Ectodermal cell (in vitro differentiated cells): ENCODE results near the gene MGST3.
"Not testable (repeated sequence)": the region's sequence is repeated elsewhere in the genome, so short reads cannot be mapped to it uniquely, and the experiment has no call there.

Experiments used
- H3K27ac ChIP-seq: 2 replicates; pipeline ENCODE4 v1.7.0; 2013; ENCODE audit warnings: mild to moderate bottlenecking, low read depth, low read length; ENCODE audit not compliant: insufficient read depth, poor library complexity, severe bottlenecking
- H3K27me3 ChIP-seq: 2 replicates; pipeline ENCODE4 v1.7.0; 2013; ENCODE audit warnings: mild to moderate bottlenecking, low read length; ENCODE audit not compliant: insufficient read depth, control insufficient read depth, poor library complexity, severe bottlenecking
- H3K36me3 ChIP-seq: one replicate; pipeline ENCODE4 v1.7.0; 2013; ENCODE audit warnings: low read length; ENCODE audit not compliant: control insufficient read depth, insufficient read depth
- H3K4me1 ChIP-seq: one replicate; pipeline ENCODE4 v1.7.0; 2013; ENCODE audit warnings: low read length; ENCODE audit not compliant: control insufficient read depth, insufficient read depth
- H3K4me3 ChIP-seq: 2 replicates; pipeline ENCODE4 v1.7.0; 2013; ENCODE audit warnings: low read depth, low read length, control low read depth; ENCODE audit not compliant: insufficient read depth
- H3K9me3 ChIP-seq: 2 replicates; pipeline ENCODE4 v1.7.0; 2013; ENCODE audit warnings: mild to moderate bottlenecking, low read length, moderate library complexity; ENCODE audit not compliant: control insufficient read depth
- whole genome bisulfite sequencing, 2 experiments: methylation state at CpG; one replicate each; pipeline ENCODE4 v1.1.7; 2013; ENCODE audit warnings: missing lambda C conversion rate in 2 of 2; 5-methylcytosine and 5-hydroxymethylcytosine counted together

MGST3 gene

DNA sequence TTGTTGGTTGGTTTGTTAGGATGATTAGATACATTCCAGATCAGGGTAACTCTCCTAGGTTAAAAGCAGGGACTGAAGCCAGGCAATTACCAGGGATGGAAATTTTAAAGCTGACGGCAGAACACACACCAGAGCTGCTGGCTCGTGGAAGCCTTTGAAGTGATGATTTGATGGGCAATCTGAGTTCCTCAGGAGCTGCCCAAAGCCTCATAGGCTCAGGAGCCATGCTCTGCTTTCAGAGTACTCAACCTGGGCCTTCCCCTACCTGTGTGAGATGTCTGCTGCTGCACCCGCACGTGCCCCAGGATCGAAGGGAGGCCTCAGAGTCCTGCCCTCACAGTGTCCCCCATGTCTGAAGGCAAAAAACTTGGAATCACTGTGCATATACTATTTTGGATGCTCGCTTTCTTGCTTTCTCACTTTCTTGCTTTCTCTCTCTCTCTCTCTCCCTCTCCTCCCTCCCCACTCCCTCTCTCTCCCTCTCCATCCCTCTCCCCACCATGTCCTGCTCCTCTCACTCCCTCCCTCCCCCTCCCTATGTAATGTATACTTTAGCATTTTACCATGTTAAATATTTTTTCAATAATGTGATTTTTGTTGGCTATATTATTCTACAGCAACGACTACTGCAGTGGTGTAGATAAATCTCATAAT, 18.0 kb downstream of the MGST3 start:
- 85 to 86% methylated on average over 6 to 7 of the region's 7 CpGs for WGBS, 2 experiments
- Histone ChIP-seq H3K36me3 (no peaks in the 10 kb centered on the region), H3K4me3 (no peak overlapping the region), H3K27me3 (no peaks in the 10 kb centered on the region), H3K4me1 (no peaks in the 10 kb centered on the region), H3K9me3 (no peaks in the 10 kb centered on the region), H3K27ac (no peak overlapping the region)

DNA sequence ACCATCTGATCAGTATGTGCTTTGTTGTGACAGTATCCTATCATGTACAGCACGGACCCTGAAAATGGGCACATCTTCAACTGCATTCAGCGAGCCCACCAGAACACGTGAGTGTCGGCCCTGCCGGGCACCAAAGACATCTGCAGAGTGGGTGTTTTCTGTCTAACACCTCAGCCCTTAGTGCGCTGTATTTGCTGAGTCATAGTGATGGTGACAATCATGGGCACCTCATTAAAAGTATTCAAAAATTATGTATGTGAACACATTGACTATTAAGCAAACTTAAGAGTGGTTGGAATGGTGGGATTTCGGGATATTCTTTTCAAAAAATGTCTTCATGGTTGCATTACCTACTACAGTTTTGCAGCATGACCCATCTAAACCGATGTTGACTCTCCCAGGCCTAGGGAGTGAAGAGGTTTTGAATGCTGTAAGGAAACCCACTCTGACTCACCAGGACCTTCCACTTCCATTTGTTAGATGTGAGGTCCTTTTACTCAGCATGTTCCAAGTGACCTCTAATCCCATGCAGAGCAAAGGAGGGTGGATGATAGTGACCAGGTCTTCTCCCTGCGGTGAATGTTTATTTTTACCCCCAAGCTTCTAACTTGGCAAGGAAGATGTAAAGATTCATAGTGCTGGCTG, 20.1 kb downstream of the MGST3 start:
- no peaks in the 10 kb centered on the region for H3K9me3 ChIP-seq
- no peaks in the 10 kb centered on the region for H3K27me3 ChIP-seq
- no peak overlapping the region for H3K27ac ChIP-seq
- no peaks in the 10 kb centered on the region for H3K36me3 ChIP-seq
- no peak overlapping the region for H3K4me3 ChIP-seq
- H3K4me1 ChIP-seq = no peaks in the 10 kb centered on the region
- WGBS, 2 experiments = 86 to 87% methylated on average over 9 of the region's 9 CpGs

DNA sequence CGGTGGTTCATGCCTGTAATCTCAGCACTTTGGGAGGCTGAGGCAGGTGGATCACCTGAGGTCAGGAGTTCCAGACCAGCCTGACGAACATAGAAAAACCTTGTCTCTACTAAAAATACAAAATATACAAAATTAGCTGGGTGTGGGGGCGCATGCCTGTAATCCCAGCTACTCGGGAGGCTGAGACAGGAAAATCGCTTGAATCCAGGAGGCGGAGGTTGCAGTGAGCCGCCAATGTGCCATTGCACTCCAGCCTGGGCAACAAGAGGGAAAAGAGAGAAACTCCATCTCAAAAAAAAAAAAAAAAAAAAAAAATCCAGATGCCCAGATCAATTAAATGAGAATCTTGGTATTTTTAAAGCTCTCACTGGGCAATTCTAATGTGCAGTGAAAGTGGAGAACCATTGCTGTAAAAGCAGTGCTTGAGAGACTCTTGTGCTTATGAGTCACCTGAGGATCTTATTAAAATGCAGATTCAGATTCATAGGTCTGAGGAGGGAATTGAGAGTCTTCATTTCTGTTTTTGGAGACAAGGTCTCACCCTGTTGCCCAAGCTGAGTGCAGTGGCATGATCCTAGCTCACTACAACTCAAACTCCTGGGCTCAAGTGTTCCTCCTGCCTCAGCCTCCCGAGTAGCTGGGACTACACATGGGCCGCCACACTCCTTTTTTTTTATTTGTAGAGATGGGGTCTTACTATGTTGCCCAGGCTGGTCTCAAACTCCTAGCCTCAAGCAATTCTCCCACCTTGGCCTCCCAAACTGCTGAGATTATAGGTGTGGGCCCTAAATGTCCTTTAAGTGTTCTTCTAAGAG, 27.9 kb downstream of the MGST3 start:
- 93 to 98% methylated on average over 9 of the region's 9 CpGs for WGBS, 2 experiments
- not testable (repeated sequence) for H3K4me1 ChIP-seq, H3K27me3 ChIP-seq, H3K27ac ChIP-seq, H3K9me3 ChIP-seq, H3K4me3 ChIP-seq
- peaks cover 10% of the 10 kb centered on the region for H3K36me3 ChIP-seq

DNA sequence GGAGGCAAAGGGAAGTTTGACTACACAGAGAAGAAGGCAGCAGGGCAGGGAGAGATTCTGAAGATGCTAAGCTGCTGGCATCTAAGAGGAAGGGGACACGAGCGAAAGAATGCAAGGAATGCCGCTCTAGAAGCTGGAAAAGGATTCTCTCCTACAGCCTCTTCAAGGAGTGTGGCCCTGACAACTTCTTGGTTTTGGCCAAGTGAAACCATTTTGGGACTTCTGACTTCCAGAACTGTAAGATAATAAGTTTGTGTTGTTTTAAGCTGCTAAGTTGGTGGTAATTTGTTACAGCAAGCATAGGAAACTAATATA, 28.5 kb downstream of the MGST3 start:
- Histone ChIP-seq H3K27ac (no peak overlapping the region), H3K4me3 (no peak overlapping the region), H3K36me3 (peaks cover 16% of the 10 kb centered on the region), H3K4me1 (no peaks in the 10 kb centered on the region), H3K9me3 (no peaks in the 10 kb centered on the region), H3K27me3 (no peaks in the 10 kb centered on the region)
- 44 to 45% methylated on average over 3 of the region's 3 CpGs for WGBS, 2 experiments

DNA sequence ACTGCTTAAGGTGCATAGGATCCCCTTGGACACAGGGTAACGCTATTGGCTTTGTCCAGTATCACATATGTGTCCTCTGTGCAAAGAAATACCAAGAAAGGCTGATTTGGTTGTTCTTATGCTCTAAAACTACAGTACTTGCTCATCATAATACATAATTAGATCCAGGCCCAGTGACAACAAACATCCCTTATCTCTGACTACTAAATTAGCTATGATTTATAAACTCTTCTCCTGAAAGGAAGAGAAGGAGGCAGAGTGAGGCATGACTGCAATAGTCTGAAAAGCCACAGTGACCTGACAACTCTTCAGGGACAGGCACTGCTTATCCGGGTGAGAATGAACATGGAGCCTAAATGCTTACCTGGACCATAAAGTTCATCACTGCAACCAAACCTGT, 30.7 kb downstream of the MGST3 start:
- 90% methylated on average over 2 of the region's 2 CpGs for WGBS, 2 experiments
- Histone ChIP-seq H3K9me3 (no peaks in the 10 kb centered on the region), H3K27ac (no peak overlapping the region), H3K36me3 (peaks cover 27% of the 10 kb centered on the region), H3K4me3 (no peak overlapping the region), H3K27me3 (no peaks in the 10 kb centered on the region), H3K4me1 (no peaks in the 10 kb centered on the region)

DNA sequence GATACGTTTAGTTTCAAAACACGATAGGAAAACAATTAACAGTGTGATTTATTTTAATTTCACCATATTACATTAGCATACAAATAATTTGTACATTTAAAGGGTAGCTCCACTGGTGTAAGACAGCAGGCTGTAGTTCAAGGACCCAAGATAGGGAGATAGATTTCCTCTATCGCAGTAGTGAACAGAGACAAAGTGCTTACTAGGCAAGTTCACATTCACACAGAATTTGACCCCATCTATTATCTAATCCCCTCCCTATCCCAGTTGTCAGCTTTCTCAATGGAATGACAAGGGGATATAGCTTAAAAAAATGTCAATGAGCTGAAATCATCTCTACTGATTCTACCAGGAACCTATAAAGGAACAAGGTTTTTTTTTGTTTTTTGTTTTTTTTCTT, 31.2 kb downstream of the MGST3 start:
- Histone ChIP-seq H3K27me3 (no peaks in the 10 kb centered on the region), H3K9me3 (no peaks in the 10 kb centered on the region), H3K27ac (no peak overlapping the region), H3K4me3 (no peak overlapping the region), H3K36me3 (peaks cover 31% of the 10 kb centered on the region), H3K4me1 (no peaks in the 10 kb centered on the region)
- 96 to 100% methylated on average over 2 to 3 of the region's 3 CpGs for WGBS, 2 experiments

DNA sequence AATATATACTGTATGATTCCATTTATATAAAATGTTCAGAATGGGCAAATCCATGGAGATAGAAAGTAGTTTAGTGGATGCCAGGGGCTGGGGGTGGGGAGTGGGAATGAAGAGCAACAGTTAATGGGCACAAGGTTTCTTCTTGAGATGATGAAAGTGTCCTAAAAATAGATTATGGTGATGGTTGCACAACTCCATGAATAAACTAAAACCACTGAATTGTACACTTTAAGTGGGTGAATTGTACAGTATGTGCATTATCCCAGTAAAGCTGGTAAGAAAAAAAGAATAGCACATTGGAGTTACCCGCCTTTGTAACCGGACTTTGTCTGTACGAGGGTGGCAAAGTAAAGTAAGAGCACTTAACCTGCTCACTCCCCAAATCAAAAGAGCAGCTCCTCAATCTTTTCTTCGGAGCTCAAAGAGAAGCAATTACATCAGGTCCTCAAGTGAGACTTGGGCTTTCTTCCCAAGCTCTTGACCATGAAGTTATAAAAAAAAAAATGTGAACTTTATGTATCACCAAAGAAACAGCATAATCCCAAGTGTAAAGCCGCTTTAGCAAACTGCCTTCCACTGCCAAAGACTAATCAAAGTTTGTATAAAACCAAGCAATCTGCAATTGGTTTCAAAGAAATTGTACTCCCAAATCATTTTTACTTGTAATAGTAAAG, 35.3 kb downstream of the MGST3 start:
- Histone ChIP-seq H3K9me3 (no peaks in the 10 kb centered on the region), H3K36me3 (peaks cover 41% of the 10 kb centered on the region), H3K4me1 (no peaks in the 10 kb centered on the region), H3K27ac (no peak overlapping the region), H3K27me3 (no peaks in the 10 kb centered on the region), H3K4me3 (no peak overlapping the region)
- 83 to 90% methylated on average over 5 of the region's 5 CpGs for WGBS, 2 experiments

DNA sequence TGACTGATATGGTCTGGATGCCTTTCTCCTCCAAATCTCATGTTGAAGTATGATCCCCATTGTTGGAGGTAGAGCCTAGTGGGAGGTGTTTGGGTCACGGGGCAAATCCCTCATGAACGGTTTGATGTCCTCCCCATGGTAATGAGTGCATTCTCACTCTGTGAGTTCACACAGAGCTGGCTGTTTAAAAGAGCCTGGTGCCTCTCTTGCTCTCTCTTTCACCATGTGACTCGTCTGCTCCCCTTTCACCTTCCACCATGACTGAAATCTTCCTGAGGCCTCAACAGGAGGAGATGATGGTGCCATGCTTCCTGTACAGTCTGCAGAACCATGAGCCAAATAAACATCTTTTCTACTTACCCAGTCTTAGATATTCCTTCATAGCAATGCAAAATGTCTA, 37.1 kb downstream of the MGST3 start:
- Histone ChIP-seq H3K27ac (no peak overlapping the region), H3K9me3 (no peaks in the 10 kb centered on the region), H3K4me1 (no peaks in the 10 kb centered on the region), H3K27me3 (no peaks in the 10 kb centered on the region), H3K4me3 (no peak overlapping the region), H3K36me3 (peaks cover 37% of the 10 kb centered on the region)
- WGBS, 2 experiments = 92 to 93% methylated on average over 3 of the region's 3 CpGs

DNA sequence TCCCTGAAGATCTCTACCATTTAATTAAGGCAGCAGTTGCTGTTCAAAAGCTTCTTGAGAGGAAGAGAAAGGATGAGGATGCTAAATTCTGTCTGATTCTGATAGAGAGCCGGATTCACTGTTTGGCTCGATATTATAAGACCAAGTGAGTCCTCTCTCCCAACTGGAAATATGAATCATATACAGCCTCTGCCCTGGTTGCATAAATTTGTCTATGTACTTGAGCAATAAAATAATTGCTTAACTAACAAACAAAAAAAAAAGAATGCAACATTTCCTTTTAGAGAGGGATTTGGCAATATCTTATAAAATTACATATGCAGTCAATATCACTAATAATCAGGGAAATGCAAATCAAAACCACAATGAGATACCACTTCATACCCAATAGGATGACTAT, 40.5 kb downstream of the MGST3 start:
- Histone ChIP-seq H3K4me3 (no peak overlapping the region), H3K36me3 (peaks cover 26% of the 10 kb centered on the region), H3K27me3 (no peaks in the 10 kb centered on the region), H3K4me1 (no peaks in the 10 kb centered on the region), H3K27ac (no peak overlapping the region), H3K9me3 (no peaks in the 10 kb centered on the region)
- WGBS, 2 experiments = 91 to 92% methylated on average over 2 of the region's 2 CpGs

DNA sequence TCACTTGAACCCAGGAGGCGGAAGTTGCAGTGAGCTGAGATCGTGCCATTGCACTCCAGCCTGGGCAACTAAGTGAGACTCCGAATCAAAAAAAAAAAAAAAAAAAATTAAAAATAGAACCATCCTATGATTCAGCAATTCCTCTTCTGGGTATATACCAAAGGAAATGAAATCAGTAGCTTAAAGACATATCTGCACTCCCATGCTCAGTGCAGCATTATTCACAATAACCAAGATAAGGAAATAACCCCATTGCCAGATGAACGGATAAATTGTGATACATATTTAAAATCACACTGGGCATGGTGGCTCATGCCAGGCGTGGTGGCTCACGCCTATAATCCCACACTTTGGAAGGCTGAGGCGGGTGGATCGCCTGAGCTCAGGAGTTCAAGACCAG, 43.6 kb downstream of the MGST3 start:
- H3K9me3 ChIP-seq = no peaks in the 10 kb centered on the region
- H3K36me3 ChIP-seq = peaks cover 13% of the 10 kb centered on the region
- no peak overlapping the region for H3K27ac ChIP-seq
- WGBS, 2 experiments = 94 to 96% methylated on average over 8 of the region's 8 CpGs
- no peak overlapping the region for H3K4me3 ChIP-seq
- H3K4me1 ChIP-seq = no peaks in the 10 kb centered on the region
- H3K27me3 ChIP-seq = no peaks in the 10 kb centered on the region
